T-helper 2 cell treated with Interferon-gamma antibody and Interleukin-4, amounts not matched to agents 5 μg/mL and 100 μg/mL, for 36 hours (primary cell): ENCODE data around the gene JARID2.

Experiments
- DNase-seq: peaks from one replicate; pipeline ENCODE4 v3.0.0; 2021; ENCODE audit warnings: low spot score
- H3K27ac Mint-ChIP-seq: one replicate; pipeline ENCODE4 v1.8.0; 2021; ENCODE audit warnings: mild to moderate bottlenecking, mixed read lengths
- H3K27me3 Mint-ChIP-seq: one replicate; pipeline ENCODE4 v1.8.0; 2021; ENCODE audit warnings: low read depth, mixed read lengths
- H3K36me3 Mint-ChIP-seq: one replicate; pipeline ENCODE4 v1.8.0; 2021; ENCODE audit warnings: low read depth, mixed read lengths
- H3K4me1 Mint-ChIP-seq: one replicate; pipeline ENCODE4 v1.8.0; 2021; ENCODE audit warnings: low read depth, mixed read lengths
- H3K4me3 Mint-ChIP-seq: one replicate; pipeline ENCODE4 v1.8.0; 2022; ENCODE audit warnings: mild to moderate bottlenecking, moderate library complexity, mixed read lengths
- H3K9me3 Mint-ChIP-seq: one replicate; pipeline ENCODE4 v1.8.0; 2021; ENCODE audit warnings: mixed read lengths

JARID2 gene

GRCh38 chr6:15436451-15436850, 190.6 kb downstream of the JARID2 start:
- H3K27me3 Mint-ChIP-seq: no peaks in the 10 kb centered on the region
- peaks cover 91% of the 10 kb centered on the region for H3K4me1 Mint-ChIP-seq
- peak overlapping the region; percentile 74 for H3K27ac Mint-ChIP-seq
- DNase-seq: no peak
- H3K4me3 Mint-ChIP-seq: peak overlapping the region; percentile 25
- no peaks in the 10 kb centered on the region for H3K9me3 Mint-ChIP-seq
- H3K36me3 Mint-ChIP-seq: peaks cover 17% of the 10 kb centered on the region

DNA sequence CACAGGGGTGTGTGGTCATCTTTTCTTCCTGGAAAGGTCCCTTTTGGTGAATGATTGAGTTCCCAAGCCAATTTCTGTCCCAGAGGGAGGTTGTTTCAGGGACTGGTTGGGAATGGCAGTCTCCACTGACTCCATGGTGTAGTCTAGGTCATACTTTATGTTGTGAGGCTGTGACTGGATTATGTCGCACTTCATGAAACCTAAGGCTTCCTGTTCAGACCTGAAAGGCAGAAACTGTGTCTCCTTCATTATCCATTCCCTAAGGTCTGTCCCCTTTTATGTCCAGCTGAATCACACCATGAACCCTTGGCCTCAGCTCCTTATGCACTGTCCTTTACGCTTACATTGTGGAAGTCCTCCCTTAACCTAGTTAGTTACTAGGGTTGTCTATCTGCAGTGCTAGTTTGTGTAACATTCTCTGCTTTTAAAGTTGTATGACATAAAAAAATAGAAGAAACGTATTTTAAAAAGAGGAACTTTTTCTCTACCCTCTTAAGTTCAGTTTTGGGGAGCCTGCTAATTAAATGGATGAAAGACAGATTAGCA, 191.3 kb downstream of the JARID2 start:
- H3K4me1 Mint-ChIP-seq: peaks cover 85% of the 10 kb centered on the region
- H3K27ac Mint-ChIP-seq: peak overlapping the region; percentile 74
- no peak for DNase-seq
- H3K4me3 Mint-ChIP-seq: peak overlapping the region; percentile 49
- H3K36me3 Mint-ChIP-seq: peaks cover 17% of the 10 kb centered on the region
- no peaks in the 10 kb centered on the region for H3K27me3 Mint-ChIP-seq
- no peaks in the 10 kb centered on the region for H3K9me3 Mint-ChIP-seq

DNA sequence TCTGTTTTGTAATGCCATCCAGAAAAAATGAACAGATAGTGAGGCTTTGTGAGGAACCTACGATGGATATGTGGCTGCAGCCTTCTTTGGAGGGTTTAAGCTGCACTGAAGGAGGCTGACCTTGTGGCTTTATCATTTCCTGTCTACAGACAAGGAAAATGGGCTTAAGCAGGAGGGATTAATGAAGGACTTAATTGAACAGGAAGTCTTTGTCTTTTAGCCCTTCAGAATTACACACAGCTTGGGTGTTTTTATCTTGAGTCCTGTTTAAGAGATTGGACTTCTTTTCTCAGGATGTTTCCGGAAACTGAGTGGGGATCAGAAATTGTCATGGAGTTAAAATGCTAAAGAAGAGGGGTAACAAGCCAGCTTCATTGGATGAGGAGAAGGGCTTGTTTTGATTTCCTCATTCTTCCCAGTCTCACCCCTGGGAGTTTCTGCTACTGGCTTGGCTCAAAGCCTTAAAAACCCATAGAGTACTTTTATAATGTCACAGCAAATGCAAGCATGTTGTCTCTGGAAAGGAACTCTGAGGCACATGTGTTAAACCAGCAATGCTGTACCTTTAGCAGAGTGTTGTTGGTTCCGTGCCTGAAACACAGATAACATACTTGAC, 193.6 kb downstream of the JARID2 start:
- no peak for DNase-seq
- Mint-ChIP-seq H3K9me3 (no peaks in the 10 kb centered on the region), H3K4me3 (peak overlapping the region; percentile 58), H3K27ac (peak overlapping the region; percentile 53), H3K4me1 (peaks cover 77% of the 10 kb centered on the region), H3K36me3 (peaks cover 15% of the 10 kb centered on the region), H3K27me3 (no peaks in the 10 kb centered on the region)

DNA sequence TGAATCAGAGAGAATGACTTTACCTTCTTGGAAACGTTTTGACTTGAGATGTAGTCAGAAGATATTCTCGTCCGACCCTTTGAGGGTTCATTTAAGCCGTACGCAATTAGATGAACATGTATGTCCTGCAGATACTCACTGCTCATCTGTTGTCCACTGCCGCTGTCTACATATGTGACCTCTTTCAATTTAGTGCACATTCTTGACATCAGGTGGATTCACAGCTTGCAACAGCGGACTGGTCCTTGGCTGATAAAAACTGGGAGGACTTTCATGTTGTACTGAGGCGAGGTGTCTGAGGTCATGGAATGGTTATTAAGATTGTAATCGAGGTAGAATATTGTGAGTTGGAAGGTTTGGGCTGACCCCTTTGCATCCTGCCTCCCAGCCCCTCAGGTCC, 194.2 kb downstream of the JARID2 start:
- H3K27me3 Mint-ChIP-seq: no peaks in the 10 kb centered on the region
- H3K36me3 Mint-ChIP-seq: peaks cover 10% of the 10 kb centered on the region
- peak overlapping the region; percentile 58 for H3K4me3 Mint-ChIP-seq
- no peaks in the 10 kb centered on the region for H3K9me3 Mint-ChIP-seq
- H3K27ac Mint-ChIP-seq: peak overlapping the region; percentile 53
- DNase-seq: no peak
- H3K4me1 Mint-ChIP-seq: peaks cover 76% of the 10 kb centered on the region

GRCh38 chr6:15441215-15441868, 195.5 kb downstream of the JARID2 start:
- H3K4me3 Mint-ChIP-seq: peak overlapping the region; percentile 41
- H3K9me3 Mint-ChIP-seq: no peaks in the 10 kb centered on the region
- H3K4me1 Mint-ChIP-seq: peaks cover 74% of the 10 kb centered on the region
- H3K27me3 Mint-ChIP-seq: no peaks in the 10 kb centered on the region
- peaks cover 9% of the 10 kb centered on the region for H3K36me3 Mint-ChIP-seq
- no peak for DNase-seq
- H3K27ac Mint-ChIP-seq: no peak overlapping the region

- H3K4me3 Mint-ChIP-seq: no peak overlapping the region
- peaks cover 6% of the 10 kb centered on the region for H3K36me3 Mint-ChIP-seq
- DNase-seq: no peak
- H3K9me3 Mint-ChIP-seq: no peaks in the 10 kb centered on the region
- no peaks in the 10 kb centered on the region for H3K27me3 Mint-ChIP-seq
- H3K4me1 Mint-ChIP-seq: peaks cover 71% of the 10 kb centered on the region
- H3K27ac Mint-ChIP-seq: no peak overlapping the region
Observed at GRCh38 chr6:15441981-15442380, 196.1 kb downstream of the JARID2 start.

GRCh38 chr6:15442467-15442866, 196.6 kb downstream of the JARID2 start:
- H3K27ac Mint-ChIP-seq: no peak overlapping the region
- H3K4me1 Mint-ChIP-seq: peaks cover 69% of the 10 kb centered on the region
- H3K36me3 Mint-ChIP-seq: peaks cover 6% of the 10 kb centered on the region
- H3K9me3 Mint-ChIP-seq: no peaks in the 10 kb centered on the region
- no peak overlapping the region for H3K4me3 Mint-ChIP-seq
- H3K27me3 Mint-ChIP-seq: no peaks in the 10 kb centered on the region
- no peak for DNase-seq

- H3K9me3 Mint-ChIP-seq: no peaks in the 10 kb centered on the region
- H3K4me3 Mint-ChIP-seq: no peak overlapping the region
- no peak overlapping the region for H3K27ac Mint-ChIP-seq
- no peak for DNase-seq
- H3K36me3 Mint-ChIP-seq: peaks cover 2% of the 10 kb centered on the region
- H3K27me3 Mint-ChIP-seq: no peaks in the 10 kb centered on the region
- peaks cover 67% of the 10 kb centered on the region for H3K4me1 Mint-ChIP-seq
Observed at GRCh38 chr6:15443119-15443830, 197.4 kb downstream of the JARID2 start.

DNA sequence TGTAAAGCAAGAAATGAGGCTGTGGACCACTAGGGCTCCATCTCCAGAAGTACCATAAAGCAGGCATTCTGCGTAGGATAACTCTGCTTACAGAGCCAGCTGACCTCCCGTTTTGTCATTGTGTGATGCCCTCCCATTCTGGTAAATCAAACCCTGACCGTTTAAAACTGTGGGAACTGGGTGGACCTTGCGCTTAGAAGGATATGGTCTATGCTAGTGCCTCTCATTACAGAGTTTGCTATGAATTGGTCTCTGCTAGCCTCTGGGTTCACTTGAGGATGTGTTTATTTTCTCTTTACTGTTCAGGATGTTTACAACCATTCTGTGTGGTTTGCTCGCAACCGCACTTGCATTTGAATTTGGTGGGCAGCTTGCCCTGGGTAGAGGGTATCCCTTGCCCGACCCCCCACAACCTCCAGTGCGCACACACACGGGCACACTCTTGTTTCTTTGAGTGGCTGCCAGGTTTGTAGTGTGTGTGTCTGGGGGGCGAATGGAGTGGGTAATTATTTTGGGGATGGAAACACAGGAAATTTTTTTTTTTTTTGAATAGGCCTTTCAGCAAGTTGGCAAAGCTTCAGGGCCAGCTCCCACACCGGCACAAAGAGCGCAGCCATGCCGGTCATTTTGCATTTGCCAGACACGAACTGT, 198.3 kb downstream of the JARID2 start:
- peaks cover 2% of the 10 kb centered on the region for H3K36me3 Mint-ChIP-seq
- H3K27ac Mint-ChIP-seq: no peak overlapping the region
- no peaks in the 10 kb centered on the region for H3K9me3 Mint-ChIP-seq
- no peak overlapping the region for H3K4me3 Mint-ChIP-seq
- H3K27me3 Mint-ChIP-seq: no peaks in the 10 kb centered on the region
- peaks cover 60% of the 10 kb centered on the region for H3K4me1 Mint-ChIP-seq
- DNase-seq: no peak

DNA sequence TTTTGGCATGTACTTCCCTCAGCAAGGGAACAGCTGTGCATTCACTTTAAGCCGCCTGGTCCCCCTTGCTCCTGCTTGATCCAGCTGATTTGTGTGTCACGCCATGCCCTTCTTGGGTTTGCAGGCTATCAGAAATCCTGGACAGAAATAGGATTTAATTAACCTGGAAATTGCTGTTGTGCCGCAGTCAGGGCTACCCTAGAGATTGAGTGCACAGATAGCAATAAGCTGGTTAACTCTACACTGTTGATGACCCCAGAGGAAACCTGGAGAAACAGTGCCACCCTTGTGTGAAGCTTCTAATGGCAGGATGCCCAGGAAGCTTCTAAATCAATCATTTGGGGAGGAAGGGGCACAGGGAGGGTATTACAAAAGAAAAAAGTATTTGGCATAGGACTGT, 199.0 kb downstream of the JARID2 start:
- DNase-seq: no peak
- peaks cover 2% of the 10 kb centered on the region for H3K36me3 Mint-ChIP-seq
- H3K27ac Mint-ChIP-seq: no peak overlapping the region
- no peak overlapping the region for H3K4me3 Mint-ChIP-seq
- H3K4me1 Mint-ChIP-seq: peaks cover 56% of the 10 kb centered on the region
- H3K9me3 Mint-ChIP-seq: no peaks in the 10 kb centered on the region
- H3K27me3 Mint-ChIP-seq: no peaks in the 10 kb centered on the region

DNA sequence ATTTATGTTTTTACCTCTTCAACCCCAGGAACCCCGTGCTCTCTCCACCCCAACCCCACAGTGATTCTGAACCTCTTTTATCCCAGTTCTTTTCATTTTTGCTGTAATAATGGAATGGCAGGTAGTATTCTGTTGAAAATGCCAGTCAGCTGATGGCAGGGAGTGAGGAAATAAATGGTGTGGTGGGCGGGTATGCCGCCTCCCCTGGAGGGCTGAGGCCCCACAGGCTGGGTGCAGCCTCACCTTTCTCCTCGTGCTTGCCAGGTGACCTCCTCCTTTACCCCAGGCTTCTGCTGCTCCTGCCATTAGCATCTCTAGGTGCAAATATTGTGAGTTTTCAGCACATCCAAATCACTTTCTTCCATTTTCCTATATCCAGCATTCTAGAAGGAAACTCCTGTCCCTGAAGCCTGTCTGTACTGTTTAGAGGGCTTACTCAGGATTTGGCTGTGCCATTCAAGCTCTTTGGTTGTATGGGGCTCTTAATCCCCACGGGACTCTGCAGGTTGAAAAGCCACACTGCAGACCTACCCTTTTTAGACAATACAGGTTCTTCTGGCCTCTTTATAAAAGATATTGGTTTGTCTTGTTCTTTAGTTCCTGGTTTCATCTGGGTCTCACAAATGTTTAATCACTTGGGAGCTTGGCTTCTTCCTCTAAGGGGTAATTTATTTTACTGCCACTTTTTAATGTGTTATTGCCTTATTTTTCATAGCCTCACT, 201.8 kb downstream of the JARID2 start:
- Mint-ChIP-seq H3K4me1 (peaks cover 60% of the 10 kb centered on the region), H3K36me3 (peaks cover 21% of the 10 kb centered on the region), H3K9me3 (no peaks in the 10 kb centered on the region), H3K27me3 (no peaks in the 10 kb centered on the region), H3K27ac (peak overlapping the region; percentile 18), H3K4me3 (no peak overlapping the region)
- no peak for DNase-seq

DNA sequence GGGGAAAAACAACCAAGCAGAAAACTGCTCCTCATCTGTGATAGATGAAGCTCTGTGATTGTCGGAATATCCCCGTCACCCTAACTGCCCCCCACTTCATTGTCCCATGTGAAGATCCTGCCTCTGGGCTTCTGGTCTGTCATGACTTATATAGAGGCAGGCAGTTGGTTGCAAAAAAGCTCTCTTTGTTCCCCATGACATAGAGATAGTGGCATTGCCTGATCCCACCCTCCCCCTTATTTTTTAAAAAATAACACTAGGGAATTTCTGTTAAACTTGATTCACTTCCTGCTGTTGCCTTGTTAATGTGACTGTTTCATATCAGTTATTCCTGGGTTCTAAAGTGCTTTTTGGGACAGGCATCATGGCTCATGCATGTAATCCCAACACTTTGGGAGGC, 203.1 kb downstream of the JARID2 start:
- Mint-ChIP-seq H3K27me3 (no peaks in the 10 kb centered on the region), H3K27ac (no peak overlapping the region), H3K9me3 (no peaks in the 10 kb centered on the region), H3K4me3 (no peak overlapping the region), H3K4me1 (peaks cover 60% of the 10 kb centered on the region), H3K36me3 (peaks cover 31% of the 10 kb centered on the region)
- DNase-seq: no peak

- H3K4me3 Mint-ChIP-seq: peak overlapping the region; percentile 64
- no peaks in the 10 kb centered on the region for H3K27me3 Mint-ChIP-seq
- H3K27ac Mint-ChIP-seq: peak overlapping the region; percentile 82
- H3K9me3 Mint-ChIP-seq: no peaks in the 10 kb centered on the region
- no peak for DNase-seq
- peaks cover 55% of the 10 kb centered on the region for H3K4me1 Mint-ChIP-seq
- peaks cover 37% of the 10 kb centered on the region for H3K36me3 Mint-ChIP-seq
Observed at GRCh38 chr6:15451738-15452137, 205.9 kb downstream of the JARID2 start.
